HEK293T (cell line): ENCODE results near the gene GPRC5A.

ENCODE experiments used
- CTCF ChIA-PET: fragments of 350-600 bp; formaldehyde crosslinking; extraction: SDS; loops from one replicate; lab custom pipeline; 2021; ENCODE audit warnings: antibody characterized with exemption, inconsistent platforms; lab: Yijun Ruan, JAX
- POLR2A ChIA-PET: fragments of 350-600 bp; formaldehyde crosslinking; extraction: SDS; loops from one replicate; lab custom pipeline; 2020; ENCODE audit warnings: antibody characterized with exemption, inconsistent platforms; lab: Yijun Ruan, JAX
- DNase-seq: peaks from one replicate; pipeline ENCODE4 v3.0.0; 2012; ENCODE audit warnings: mixed read lengths; ENCODE audit errors: extremely low spot score
- ARNT ChIP-seq: fragments of 450-650 bp; IDR thresholded peaks from 2 replicates; pipeline ENCODE4 v1.6.1; 2017; ENCODE audit warnings: mild to moderate bottlenecking
- BHLHE40 ChIP-seq: fragments of 450-650 bp; IDR thresholded peaks from 2 replicates; pipeline ENCODE4 v1.6.1; 2016; ENCODE audit warnings: mild to moderate bottlenecking, moderate library complexity, borderline replicate concordance
- CTBP1 ChIP-seq: fragments of 450-650 bp; IDR thresholded peaks from 2 replicates; pipeline ENCODE4 v1.6.1; 2016; ENCODE audit warnings: borderline replicate concordance
- ELF4 ChIP-seq: fragments of 450-650 bp; IDR thresholded peaks from 2 replicates; pipeline ENCODE4 v1.6.1; 2017; ENCODE audit warnings: antibody characterized with exemption
- FOXA1 ChIP-seq: fragments of 450-650 bp; IDR thresholded peaks from 2 replicates; pipeline ENCODE4 v1.6.1; 2016; ENCODE audit warnings: mild to moderate bottlenecking
- FOXK2 ChIP-seq: fragments of 450-650 bp; IDR thresholded peaks from 2 replicates; pipeline ENCODE4 v1.6.1; 2016; ENCODE audit warnings: mild to moderate bottlenecking
- FOXM1 ChIP-seq: fragments of 450-650 bp; IDR thresholded peaks from 2 replicates; pipeline ENCODE4 v1.6.1; 2017; ENCODE audit warnings: mild to moderate bottlenecking, borderline replicate concordance
- HDGF ChIP-seq: fragments of 450-650 bp; IDR thresholded peaks from 2 replicates; pipeline ENCODE4 v1.6.1; 2017; ENCODE audit warnings: antibody characterized with exemption, borderline replicate concordance
- L3MBTL2 ChIP-seq: fragments of 450-650 bp; conservative IDR thresholded peaks from 2 replicates; pipeline ENCODE4 v1.6.1; 2016; ENCODE audit warnings: mild to moderate bottlenecking
- LEF1 ChIP-seq: fragments of 450-650 bp; IDR thresholded peaks from 2 replicates; pipeline ENCODE4 v1.6.1; 2017; ENCODE audit warnings: mild to moderate bottlenecking, borderline replicate concordance
- NFRKB ChIP-seq: fragments of 450-650 bp; IDR thresholded peaks from 2 replicates; pipeline ENCODE4 v1.6.1; 2016; ENCODE audit warnings: mild to moderate bottlenecking, moderate library complexity
- SP1 ChIP-seq: fragments of 450-650 bp; IDR thresholded peaks from 2 replicates; pipeline ENCODE4 v1.6.1; 2017
- SUZ12 ChIP-seq: fragments of 450-650 bp; IDR thresholded peaks from 2 replicates; pipeline ENCODE4 v1.6.1; 2016; ENCODE audit warnings: mild to moderate bottlenecking
- TARDBP ChIP-seq: fragments of 450-650 bp; IDR thresholded peaks from 2 replicates; pipeline ENCODE4 v1.6.1; 2016
- ZNF384 ChIP-seq: fragments of 450-650 bp; IDR thresholded peaks from 2 replicates; pipeline ENCODE4 v1.6.1; 2016
- TF ChIP-seq, protein P1 (sequence below): fragments of 450-650 bp; IDR thresholded peaks from 2 replicates; pipeline ENCODE4 v1.6.1; 2016

The GPRC5A gene

DNA sequence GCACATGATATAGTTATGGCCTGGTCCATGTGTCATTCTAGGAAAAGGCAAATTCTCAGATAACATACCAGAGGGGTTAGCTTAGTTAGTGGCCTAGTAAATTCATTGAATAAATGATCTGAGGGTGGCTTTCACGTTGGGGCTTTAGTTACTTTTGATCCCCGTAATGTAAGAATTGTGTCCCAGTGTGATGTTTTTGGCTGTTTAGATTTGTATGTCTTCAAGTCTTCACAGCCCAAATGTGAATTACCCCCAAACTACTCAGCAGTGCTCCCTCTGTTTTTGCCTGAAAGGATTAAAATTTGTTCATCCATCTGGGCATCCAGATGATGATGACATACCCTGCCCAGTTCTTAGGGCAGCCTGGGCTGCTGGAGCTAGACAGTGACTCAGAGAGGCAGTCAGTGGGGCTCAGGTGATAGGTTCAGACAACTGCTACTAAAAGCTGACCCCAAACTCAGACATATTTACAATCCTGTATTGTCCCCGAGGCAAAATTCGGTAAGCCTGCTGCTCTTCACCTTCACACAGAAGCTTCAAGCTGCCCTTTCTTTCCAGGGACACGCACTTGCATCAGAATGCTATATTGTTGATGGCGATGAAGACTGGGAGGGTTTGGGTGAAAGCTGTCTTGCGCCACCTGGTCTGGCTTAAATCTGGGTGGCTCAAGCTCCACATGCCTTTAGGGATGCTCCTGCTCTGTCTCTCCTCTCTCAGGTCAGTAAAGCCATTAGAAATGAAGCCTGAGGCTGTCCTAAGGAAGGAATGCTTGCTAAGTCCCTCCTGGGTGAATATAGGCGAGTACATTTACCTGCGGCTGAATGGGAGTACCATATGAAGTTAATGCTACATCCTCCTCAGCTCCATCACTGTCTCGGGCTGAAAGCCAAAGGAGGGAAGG is 50.3 kb downstream of the GPRC5A start:
- no peak for DNase-seq
- ChIA-PET POLR2A (no interaction called here), CTCF (no interaction called here)
- TF ChIP-seq, protein P1, sequence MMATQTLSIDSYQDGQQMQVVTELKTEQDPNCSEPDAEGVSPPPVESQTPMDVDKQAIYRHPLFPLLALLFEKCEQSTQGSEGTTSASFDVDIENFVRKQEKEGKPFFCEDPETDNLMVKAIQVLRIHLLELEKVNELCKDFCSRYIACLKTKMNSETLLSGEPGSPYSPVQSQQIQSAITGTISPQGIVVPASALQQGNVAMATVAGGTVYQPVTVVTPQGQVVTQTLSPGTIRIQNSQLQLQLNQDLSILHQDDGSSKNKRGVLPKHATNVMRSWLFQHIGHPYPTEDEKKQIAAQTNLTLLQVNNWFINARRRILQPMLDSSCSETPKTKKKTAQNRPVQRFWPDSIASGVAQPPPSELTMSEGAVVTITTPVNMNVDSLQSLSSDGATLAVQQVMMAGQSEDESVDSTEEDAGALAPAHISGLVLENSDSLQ = no peak
- no peak for TF ChIP-seq LEF1
- no peak for TF ChIP-seq BHLHE40
- no peak for TF ChIP-seq SUZ12
- no peak for TF ChIP-seq FOXM1
- no peak for TF ChIP-seq ARNT
- TF ChIP-seq L3MBTL2 = no peak
- TF ChIP-seq SP1 = no peak
- TF ChIP-seq ELF4 = no peak

DNA sequence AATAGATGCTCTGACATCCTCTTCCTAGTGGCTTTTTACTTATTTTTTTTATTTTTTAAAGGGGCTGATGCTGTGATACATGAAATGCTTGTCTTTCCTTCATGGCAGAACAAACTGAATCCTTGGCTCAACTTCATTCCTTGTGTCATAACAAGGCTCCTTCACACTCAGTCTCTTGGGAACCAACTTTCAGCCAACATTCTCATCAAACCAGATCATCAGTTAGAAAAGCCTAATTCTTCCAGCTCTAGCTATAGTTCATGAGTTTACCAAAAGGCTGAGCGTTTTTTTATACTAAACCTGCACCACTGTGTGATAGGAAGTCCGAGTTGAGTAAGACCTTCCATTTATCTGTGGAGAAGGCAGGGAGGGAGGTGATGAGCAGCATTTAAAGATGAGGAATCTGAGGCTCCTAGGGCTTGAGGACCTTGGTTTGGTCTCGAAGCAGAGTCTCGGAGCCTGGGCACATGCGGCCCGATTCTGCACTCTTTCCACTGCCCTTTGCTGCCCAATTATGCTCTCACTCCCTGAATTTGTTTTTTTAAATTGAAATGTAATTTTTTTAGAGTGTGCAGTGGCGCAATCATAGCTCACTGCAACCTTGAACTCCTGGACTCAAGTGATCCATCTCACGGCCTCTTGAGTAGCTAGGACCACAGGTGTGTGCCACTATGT is 52.4 kb downstream of the GPRC5A start:
- DNase-seq = no peak
- POLR2A ChIA-PET = no interaction called here
- CTCF ChIA-PET = interaction anchor here (0.7 to 1.1 kb wide), 2 partner anchors 17 to 30 kb away, joined by 3 to 6 read pairs; no protein-coding TSS in a partner anchor

GRCh38 chr12:12945591-12945990 is 54.2 kb downstream of the GPRC5A start:
- CTCF ChIA-PET = no interaction called here
- DNase-seq = no peak

More for the DNA sequence above, 52.4 kb downstream of the GPRC5A start:
- TF ChIP-seq L3MBTL2 = no peak
- TF ChIP-seq FOXM1 = no peak
- TF ChIP-seq, protein P1 = no peak
- no peak for TF ChIP-seq ARNT
- TF ChIP-seq SP1 = no peak
- no peak for TF ChIP-seq TARDBP
- no peak for TF ChIP-seq ZNF384
- TF ChIP-seq ELF4 = no peak
- TF ChIP-seq BHLHE40 = no peak
- no peak for TF ChIP-seq FOXA1
- TF ChIP-seq CTBP1 = no peak
- TF ChIP-seq HDGF = no peak
- TF ChIP-seq FOXK2 = no peak
- no peak for TF ChIP-seq LEF1
- TF ChIP-seq SUZ12 = no peak
- TF ChIP-seq NFRKB = no peak

GRCh38 chr12:12946686-12947355 is 55.5 kb downstream of the GPRC5A start:
- POLR2A ChIA-PET = no interaction called here
- TF ChIP-seq FOXM1 = no peak
- TF ChIP-seq SP1 = no peak
- TF ChIP-seq SUZ12 = no peak
- no peak for TF ChIP-seq CTBP1
- TF ChIP-seq ARNT = no peak
- TF ChIP-seq LEF1 = no peak
- TF ChIP-seq FOXA1 = no peak
- TF ChIP-seq ZNF384 = no peak
- no peak for TF ChIP-seq NFRKB
- TF ChIP-seq FOXK2 = no peak
- no peak for TF ChIP-seq ELF4
- TF ChIP-seq TARDBP = no peak
- TF ChIP-seq BHLHE40 = no peak
- no peak for TF ChIP-seq HDGF
- TF ChIP-seq, protein P1 = no peak
- TF ChIP-seq L3MBTL2 = no peak
- CTCF ChIA-PET = interaction anchor here (0.6 kb wide), 1 partner anchor 105 kb away, joined by 3 read pairs; no protein-coding TSS in a partner anchor
- DNase-seq = no peak

More at GRCh38 chr12:12945591-12945990, 54.2 kb downstream of the GPRC5A start:
- TF ChIP-seq FOXM1 (no peak), LEF1 (no peak), ARNT (no peak), NFRKB (no peak), SUZ12 (no peak), TARDBP (no peak), SP1 (no peak), CTBP1 (no peak), ZNF384 (no peak), HDGF (no peak), BHLHE40 (no peak), FOXA1 (no peak), L3MBTL2 (no peak)
- TF ChIP-seq, protein P1 = no peak
- POLR2A ChIA-PET = no interaction called here
